ENCODE results near the gene BICD1.
A peak's percentile ranks its signal among the peaks of the same experiment; 100 is the strongest.

Gene BICD1

GRCh38 chr12:32322354-32322753, 215.7 kb downstream of the BICD1 start:
- ATAC-seq: no peak
- no peak overlapping the region for H3K27ac Mint-ChIP-seq
- H3K4me1 Mint-ChIP-seq: no peaks in the 10 kb centered on the region
- no peaks in the 10 kb centered on the region for H3K27me3 Mint-ChIP-seq
- no peaks in the 10 kb centered on the region for H3K9me3 Mint-ChIP-seq
- H3K4me3 Mint-ChIP-seq: no peak overlapping the region
- no peak for DNase-seq

- DNase-seq (no peak), ATAC-seq (no peak)
- Mint-ChIP-seq H3K9me3 (no peaks in the 10 kb centered on the region), H3K4me1 (no peaks in the 10 kb centered on the region), H3K4me3 (no peak overlapping the region), H3K27ac (no peak overlapping the region), H3K27me3 (no peaks in the 10 kb centered on the region)
Observed at GRCh38 chr12:32331133-32331532, 224.5 kb downstream of the BICD1 start.

- no peak overlapping the region for H3K27ac Mint-ChIP-seq
- H3K4me1 Mint-ChIP-seq: no peaks in the 10 kb centered on the region
- DNase-seq (no peak), ATAC-seq (no peak)
- no peak overlapping the region for H3K4me3 Mint-ChIP-seq
- no peaks in the 10 kb centered on the region for H3K27me3 Mint-ChIP-seq
- no peaks in the 10 kb centered on the region for H3K9me3 Mint-ChIP-seq
Observed at GRCh38 chr12:32332446-32332845, 225.8 kb downstream of the BICD1 start.

GRCh38 chr12:32334371-32334777, 227.7 kb downstream of the BICD1 start:
- Mint-ChIP-seq H3K27me3 (no peaks in the 10 kb centered on the region), H3K27ac (no peak overlapping the region), H3K4me1 (no peaks in the 10 kb centered on the region), H3K9me3 (no peaks in the 10 kb centered on the region), H3K4me3 (no peak overlapping the region)
- ATAC-seq (no peak), DNase-seq (no peak)

- Mint-ChIP-seq H3K9me3 (no peaks in the 10 kb centered on the region), H3K4me3 (no peak overlapping the region), H3K4me1 (no peaks in the 10 kb centered on the region), H3K27me3 (no peaks in the 10 kb centered on the region), H3K27ac (no peak overlapping the region)
- DNase-seq (no peak), ATAC-seq (no peak)
Observed at GRCh38 chr12:32336261-32336660, 229.6 kb downstream of the BICD1 start.

GRCh38 chr12:32343496-32343895, 236.8 kb downstream of the BICD1 start:
- Mint-ChIP-seq H3K4me1 (no peaks in the 10 kb centered on the region), H3K27ac (peak overlapping the region; percentile 6 to 90), H3K27me3 (no peaks in the 10 kb centered on the region), H3K9me3 (no peaks in the 10 kb centered on the region), H3K4me3 (no peak overlapping the region)
- ATAC-seq (no peak), DNase-seq (no peak)

GRCh38 chr12:32344047-32344446, 237.4 kb downstream of the BICD1 start:
- H3K27me3 Mint-ChIP-seq: no peaks in the 10 kb centered on the region
- ATAC-seq: no peak
- H3K9me3 Mint-ChIP-seq: no peaks in the 10 kb centered on the region
- no peak for DNase-seq
- H3K4me3 Mint-ChIP-seq: no peak overlapping the region
- H3K4me1 Mint-ChIP-seq: no peaks in the 10 kb centered on the region
- H3K27ac Mint-ChIP-seq: no peak overlapping the region

- H3K27ac Mint-ChIP-seq: no peak overlapping the region
- DNase-seq: no peak
Observed at GRCh38 chr12:32353540-32353939, 246.9 kb downstream of the BICD1 start.

GRCh38 chr12:32357601-32358249, 251.1 kb downstream of the BICD1 start:
- Mint-ChIP-seq H3K27ac (no peak overlapping the region), H3K27me3 (no peaks in the 10 kb centered on the region), H3K9me3 (no peaks in the 10 kb centered on the region), H3K4me1 (no peaks in the 10 kb centered on the region), H3K4me3 (no peak overlapping the region)
- DNase-seq: no peak
- ATAC-seq: no peak

More at GRCh38 chr12:32353540-32353939, 246.9 kb downstream of the BICD1 start:
- Mint-ChIP-seq H3K4me1 (no peaks in the 10 kb centered on the region), H3K9me3 (no peaks in the 10 kb centered on the region), H3K27me3 (no peaks in the 10 kb centered on the region), H3K4me3 (no peak overlapping the region)
- ATAC-seq: no peak

- DNase-seq: no peak
- H3K4me1 Mint-ChIP-seq: no peaks in the 10 kb centered on the region
- no peak for ATAC-seq
- no peaks in the 10 kb centered on the region for H3K27me3 Mint-ChIP-seq
- no peak overlapping the region for H3K4me3 Mint-ChIP-seq
- H3K9me3 Mint-ChIP-seq: no peaks in the 10 kb centered on the region
- no peak overlapping the region for H3K27ac Mint-ChIP-seq
Observed at GRCh38 chr12:32360956-32361355, 254.3 kb downstream of the BICD1 start.

- Mint-ChIP-seq H3K27ac (no peak overlapping the region), H3K4me3 (no peak overlapping the region), H3K4me1 (no peaks in the 10 kb centered on the region), H3K27me3 (no peaks in the 10 kb centered on the region), H3K9me3 (no peaks in the 10 kb centered on the region)
- DNase-seq: no peak
- no peak for ATAC-seq
Observed at GRCh38 chr12:32362892-32363291, 256.2 kb downstream of the BICD1 start.

GRCh38 chr12:32365473-32366064, 258.9 kb downstream of the BICD1 start:
- Mint-ChIP-seq H3K9me3 (no peaks in the 10 kb centered on the region), H3K4me1 (no peaks in the 10 kb centered on the region)
- ATAC-seq: peak; percentile 54

GRCh38 chr12:32366714-32367113, 260.1 kb downstream of the BICD1 start:
- no peaks in the 10 kb centered on the region for H3K9me3 Mint-ChIP-seq
- no peak for ATAC-seq
- no peak overlapping the region for H3K4me3 Mint-ChIP-seq
- no peak for DNase-seq
- no peaks in the 10 kb centered on the region for H3K4me1 Mint-ChIP-seq
- H3K27me3 Mint-ChIP-seq: no peaks in the 10 kb centered on the region
- H3K27ac Mint-ChIP-seq: no peak overlapping the region

More at GRCh38 chr12:32365473-32366064, 258.9 kb downstream of the BICD1 start:
- Mint-ChIP-seq H3K27me3 (no peaks in the 10 kb centered on the region), H3K4me3 (no peak overlapping the region), H3K27ac (no peak overlapping the region)
- DNase-seq: peak; percentile 32 to 39

GRCh38 chr12:32367381-32367780, 260.7 kb downstream of the BICD1 start:
- Mint-ChIP-seq H3K4me3 (no peak overlapping the region), H3K4me1 (no peaks in the 10 kb centered on the region), H3K9me3 (no peaks in the 10 kb centered on the region), H3K27ac (no peak overlapping the region), H3K27me3 (no peaks in the 10 kb centered on the region)
- DNase-seq (no peak), ATAC-seq (no peak)

- Mint-ChIP-seq H3K27ac (no peak overlapping the region), H3K4me3 (no peak overlapping the region), H3K27me3 (no peaks in the 10 kb centered on the region), H3K9me3 (no peaks in the 10 kb centered on the region), H3K4me1 (no peaks in the 10 kb centered on the region)
- ATAC-seq (no peak), DNase-seq (no peak)
Observed at GRCh38 chr12:32369202-32369601, 262.6 kb downstream of the BICD1 start.

GRCh38 chr12:32377344-32378055, 270.9 kb downstream of the BICD1 start:
- ATAC-seq (no peak), DNase-seq (no peak)
- Mint-ChIP-seq H3K4me1 (no peaks in the 10 kb centered on the region), H3K27me3 (no peaks in the 10 kb centered on the region), H3K27ac (no peak overlapping the region), H3K4me3 (no peak overlapping the region), H3K9me3 (no peaks in the 10 kb centered on the region)

Measured in stimulated activated naive CD8-positive, alpha-beta T cell treated with anti-CD3 and anti-CD28 coated beads, Interleukin-15, amount 100 ng/mL, for 72 hours (primary cell).